NOMO-1 treated with dmso at 0.1 percent for 144 hours (cell line): ENCODE data around the gene CCDC148.

ENCODE experiments used
- DNase-seq: peaks from one replicate; lab custom pipeline; 2025; ENCODE audit not compliant: unreplicated experiment; lab: John Stamatoyannopoulos, UW

The CCDC148 gene

DNA sequence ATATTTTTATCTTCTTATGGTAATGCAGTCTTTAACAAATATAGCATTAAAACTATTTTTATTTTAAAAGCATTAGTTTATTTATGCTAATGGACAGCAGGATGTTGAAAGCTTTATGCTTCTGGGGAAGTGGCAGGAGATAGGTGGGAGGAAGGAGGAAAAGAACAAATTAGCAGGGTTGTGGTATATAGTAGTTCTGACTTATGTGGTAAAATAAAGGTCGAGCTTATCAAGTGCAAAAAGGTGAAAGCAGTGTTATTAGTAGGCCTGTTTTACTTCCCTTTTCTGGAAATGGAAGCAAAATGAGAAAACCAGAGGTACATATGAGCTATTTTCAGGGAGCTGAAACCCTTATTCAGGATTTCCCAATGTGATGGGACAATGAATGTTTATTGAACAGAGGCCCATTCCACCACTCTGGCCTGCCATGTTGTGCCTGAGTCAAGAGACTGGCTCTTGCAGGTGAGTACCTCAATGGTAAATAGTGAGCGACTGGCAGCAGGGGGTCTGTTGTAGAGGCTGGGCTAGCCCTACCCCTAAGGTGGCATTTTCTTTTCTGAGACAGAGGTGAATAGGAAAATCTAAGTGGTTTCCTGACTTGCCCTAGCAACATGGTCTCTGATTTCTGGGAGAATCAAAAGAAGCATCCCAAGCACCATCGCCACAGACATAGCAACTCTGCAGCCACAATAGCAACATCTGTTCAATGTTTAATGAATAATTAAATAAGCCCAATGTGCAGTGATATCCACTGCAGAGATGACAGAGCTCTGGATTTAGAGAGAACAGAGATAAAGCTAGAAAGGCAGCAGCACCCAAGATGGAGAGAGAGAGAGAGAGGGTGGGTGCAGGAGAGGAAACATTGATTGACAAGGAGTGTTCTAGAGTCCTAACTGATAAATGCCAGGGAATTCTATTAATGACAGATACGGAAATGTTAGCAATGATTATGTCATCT lies 235.2 kb downstream of the CCDC148 start:
- no peak for DNase-seq

DNA sequence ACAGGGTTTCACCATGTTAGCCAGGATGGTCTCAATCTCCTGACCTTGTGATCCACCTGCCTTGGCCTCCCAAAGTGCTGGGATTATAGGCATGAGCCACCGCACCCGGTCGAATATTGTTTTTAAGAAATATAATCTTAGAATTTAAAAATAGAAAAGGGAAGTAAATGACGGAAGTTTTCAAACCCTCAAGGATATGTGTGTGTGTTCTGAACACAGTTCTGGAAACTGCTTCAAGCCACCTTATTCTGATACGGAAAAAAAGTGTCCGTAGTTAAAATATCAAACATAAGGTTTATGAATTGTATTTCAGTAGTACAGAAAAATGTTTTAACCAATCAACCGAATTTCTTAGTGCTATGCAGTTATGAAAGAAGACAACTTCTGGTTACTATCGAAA lies 239.0 kb downstream of the CCDC148 start:
- peak; percentile 5 for DNase-seq

- peak; percentile 80 for DNase-seq
These were observed 242.1 kb downstream of the CCDC148 start for GRCh38 chr2:158214431-158214830.

DNA sequence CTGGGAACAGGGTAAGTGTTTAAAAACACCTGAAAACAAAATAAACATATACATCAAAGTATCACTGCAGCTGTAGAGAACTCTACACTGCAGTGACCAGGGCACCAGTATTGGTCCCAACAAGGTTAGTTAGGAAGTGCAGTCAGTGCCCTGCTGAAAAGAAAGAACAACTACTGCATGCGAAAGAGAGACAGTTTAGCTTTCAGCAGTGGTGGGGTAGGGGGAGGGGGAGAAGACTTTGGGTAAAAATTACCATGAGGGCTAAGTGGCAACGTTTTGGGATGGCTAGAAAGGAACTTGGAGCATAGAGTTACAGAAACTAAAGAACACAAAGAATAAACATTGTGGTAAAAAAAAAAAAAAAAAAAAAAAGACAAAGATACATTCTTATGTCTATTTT lies 242.8 kb downstream of the CCDC148 start:
- DNase-seq: no peak

GRCh38 chr2:158212301-158212700 lies 244.3 kb downstream of the CCDC148 start:
- DNase-seq: no peak

GRCh38 chr2:158211502-158211901 lies 245.1 kb downstream of the CCDC148 start:
- no peak for DNase-seq

- DNase-seq: no peak
These were observed 249.2 kb downstream of the CCDC148 start for GRCh38 chr2:158207354-158207753.

GRCh38 chr2:158205215-158205614 lies 251.3 kb downstream of the CCDC148 start:
- no peak for DNase-seq

GRCh38 chr2:158204741-158205165 lies 251.8 kb downstream of the CCDC148 start:
- no peak for DNase-seq

GRCh38 chr2:158202161-158202815 lies 254.3 kb downstream of the CCDC148 start:
- no peak for DNase-seq

DNA sequence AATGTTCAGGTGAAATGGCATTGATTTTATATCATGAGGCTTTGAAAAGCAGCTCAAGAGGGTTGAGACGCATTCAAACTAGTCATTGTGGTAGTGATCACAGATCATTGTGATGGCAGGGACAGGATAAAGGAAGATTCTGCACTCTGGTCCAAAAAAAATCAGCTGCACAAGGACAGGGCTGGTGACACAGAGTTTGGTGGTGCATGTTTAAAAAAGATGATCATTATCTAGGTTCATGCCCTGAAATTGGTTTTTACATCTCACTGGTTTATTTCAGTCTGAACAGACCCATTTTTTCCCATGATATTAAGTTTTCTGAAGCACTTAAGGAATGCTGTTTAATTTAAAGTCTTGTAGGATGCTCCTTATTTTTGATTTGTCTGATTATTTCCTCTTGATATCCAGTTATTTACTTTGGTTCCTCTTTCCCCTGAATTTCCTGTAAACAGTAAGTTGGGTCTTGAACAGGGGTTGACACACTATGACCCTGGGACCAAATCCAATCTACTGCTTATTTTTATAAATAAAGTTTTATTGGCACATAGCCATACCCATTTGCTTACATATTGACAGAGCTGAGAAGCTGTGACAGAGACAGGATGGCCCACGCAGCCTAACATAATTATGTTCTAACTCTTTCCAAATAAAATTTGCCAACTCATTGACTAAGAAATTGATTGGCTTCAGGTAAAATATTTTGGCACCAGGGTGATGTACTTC lies 256.5 kb downstream of the CCDC148 start:
- DNase-seq: no peak

DNA sequence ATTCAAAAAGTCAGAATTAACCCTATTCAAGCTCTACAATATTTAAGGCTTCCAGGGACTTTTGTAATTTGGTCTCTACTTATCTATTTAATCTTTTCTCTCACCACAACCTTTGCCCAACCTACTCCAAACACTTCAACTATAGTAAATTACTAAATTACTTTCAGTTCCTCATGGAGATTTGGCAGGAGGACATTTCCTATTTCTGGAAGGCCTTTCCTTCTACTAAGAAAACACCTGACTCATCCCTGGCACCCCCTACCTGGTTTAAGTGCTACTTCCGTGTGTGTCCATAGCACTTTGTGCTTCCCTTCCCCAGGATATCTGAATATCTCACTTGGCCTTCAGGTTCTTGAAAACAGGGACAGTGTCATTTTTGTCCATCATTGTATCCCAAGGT lies 258.6 kb downstream of the CCDC148 start:
- DNase-seq: peak; percentile 32

GRCh38 chr2:158194229-158194628 lies 262.3 kb downstream of the CCDC148 start:
- no peak for DNase-seq

DNA sequence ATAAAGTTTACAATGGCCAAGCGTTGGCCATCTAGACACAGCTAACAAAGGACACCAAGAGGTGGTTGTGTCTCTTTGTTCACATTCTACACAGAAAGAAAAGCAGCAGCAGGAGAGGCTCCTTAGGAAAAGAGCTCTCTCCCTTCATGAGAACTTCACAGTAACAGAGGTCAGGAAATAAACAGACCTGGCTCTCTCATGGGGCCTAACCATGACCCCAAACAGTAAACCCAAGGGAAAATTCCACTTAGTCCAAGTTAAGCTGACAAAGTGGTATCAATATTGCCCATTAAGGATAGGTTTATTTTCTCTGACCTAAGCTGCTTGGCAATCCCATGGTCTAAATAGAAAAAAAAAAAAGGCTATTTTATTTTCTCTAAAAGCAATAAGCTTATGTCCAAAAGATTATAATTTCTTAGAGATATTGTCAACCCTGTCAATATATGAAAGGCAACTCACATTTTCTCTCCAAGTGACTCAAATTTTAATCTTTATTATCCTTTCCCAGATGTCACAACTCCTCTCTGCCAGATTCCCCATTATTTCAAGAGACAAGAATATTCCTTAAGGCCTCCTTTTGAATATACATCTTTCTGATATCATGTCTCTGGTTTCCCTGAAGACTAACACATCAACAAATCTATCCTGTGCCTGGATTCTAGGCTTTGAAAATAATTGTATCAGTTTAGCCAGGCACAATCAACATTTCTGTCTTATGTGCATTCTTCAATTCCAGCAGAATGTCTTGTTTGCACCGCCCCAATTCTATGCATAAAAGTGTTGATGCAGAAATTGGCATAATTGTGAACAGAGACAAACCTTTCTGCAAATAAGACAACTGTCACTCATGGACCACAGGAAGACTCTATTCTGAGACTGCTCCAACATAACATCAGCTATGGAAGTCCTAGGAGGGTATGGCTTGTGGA lies 263.8 kb downstream of the CCDC148 start:
- no peak for DNase-seq

DNA sequence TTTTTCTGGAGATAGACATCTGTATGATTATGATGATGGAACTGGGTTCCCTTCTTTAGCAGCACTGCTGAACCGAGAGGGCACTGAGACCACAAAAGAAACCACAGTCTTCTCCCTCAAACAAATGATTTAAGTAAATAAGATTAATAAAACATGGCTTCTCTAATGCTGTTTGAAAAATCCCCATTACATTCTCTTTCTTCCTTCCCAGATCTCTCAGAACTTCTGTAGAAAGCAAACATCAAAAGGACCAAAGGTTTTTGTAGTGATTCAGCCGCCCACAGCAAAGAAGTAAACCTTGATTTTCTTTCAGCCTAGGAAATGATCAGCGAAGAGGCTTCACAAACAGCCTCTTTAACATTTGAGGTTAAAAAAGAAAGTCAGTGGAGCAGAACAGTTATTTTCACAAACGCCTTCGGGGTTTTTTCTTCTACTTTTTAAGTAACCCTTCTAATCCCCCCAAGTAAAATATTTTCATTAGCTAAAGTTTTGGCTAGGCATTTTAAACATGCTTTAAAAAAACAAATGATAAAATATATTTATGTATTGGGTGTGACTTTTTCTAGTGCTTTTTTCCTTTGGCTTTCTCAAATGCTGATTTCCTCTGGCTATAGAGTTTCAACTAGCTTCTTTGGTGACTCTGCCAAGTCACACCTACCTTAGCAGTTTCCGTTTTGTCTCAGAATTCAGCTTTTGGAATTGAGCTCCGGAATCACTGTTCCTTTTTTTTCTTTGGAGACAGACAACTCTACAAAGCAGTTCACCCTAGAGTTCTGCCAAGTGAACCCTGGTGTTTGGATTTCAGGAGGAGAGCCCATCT lies 265.3 kb downstream of the CCDC148 start:
- no peak for DNase-seq

GRCh38 chr2:158189526-158189925 lies 267.0 kb downstream of the CCDC148 start:
- DNase-seq: no peak

DNA sequence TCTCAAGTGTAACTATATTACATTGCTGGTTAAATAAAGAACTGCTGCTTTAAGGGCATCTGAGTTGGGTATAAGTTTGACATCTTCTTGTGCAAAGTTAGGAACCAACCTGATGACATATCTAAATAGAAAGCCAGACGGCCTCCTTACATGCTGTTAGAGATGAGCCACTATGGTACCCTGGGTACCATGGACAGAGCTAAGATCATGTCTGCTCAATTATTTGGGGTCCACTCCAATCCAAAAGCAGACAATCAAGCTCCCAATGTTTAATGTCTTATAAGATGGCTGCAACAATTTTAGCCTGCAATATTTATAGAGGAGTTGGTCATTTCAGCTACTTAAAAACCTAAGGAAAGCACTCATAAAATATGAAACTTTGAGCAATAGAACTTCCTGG lies 268.6 kb downstream of the CCDC148 start:
- DNase-seq: no peak

GRCh38 chr2:158184556-158185343 lies 271.8 kb downstream of the CCDC148 start:
- DNase-seq: no peak

DNA sequence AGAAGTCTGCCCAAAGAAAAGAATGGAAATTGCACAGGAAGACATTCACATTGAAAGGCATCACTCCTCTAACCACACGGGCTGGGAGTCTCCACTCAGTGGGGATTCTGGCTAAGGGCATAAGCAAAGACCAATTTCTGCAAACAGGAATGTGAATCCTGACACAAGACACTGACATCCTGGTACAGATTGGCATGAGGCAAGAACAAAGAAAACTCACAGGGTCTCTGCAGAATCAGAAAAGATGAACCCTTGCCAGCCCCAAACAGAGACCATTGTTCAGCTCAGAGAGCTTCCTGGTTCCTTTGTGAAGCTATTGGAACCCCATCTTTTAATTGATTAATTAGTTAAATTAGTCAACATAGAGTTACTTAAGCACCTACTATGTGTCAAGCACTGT lies 272.6 kb downstream of the CCDC148 start:
- DNase-seq: no peak
